NCI-H2029 treated with DMSO at 0.1 percent for 48 hours (cell line): ENCODE data around the gene DDX39A.
A peak's percentile ranks its signal among the peaks of the same experiment; 100 is the strongest.
"Not testable (repeated sequence)": the region's sequence is repeated elsewhere in the genome, so short reads cannot be mapped to it uniquely, and the experiment has no call there.

Experiments
- DNase-seq: peaks from one replicate; lab custom pipeline; 2025; lab: John Stamatoyannopoulos, UW

DDX39A gene

DNA sequence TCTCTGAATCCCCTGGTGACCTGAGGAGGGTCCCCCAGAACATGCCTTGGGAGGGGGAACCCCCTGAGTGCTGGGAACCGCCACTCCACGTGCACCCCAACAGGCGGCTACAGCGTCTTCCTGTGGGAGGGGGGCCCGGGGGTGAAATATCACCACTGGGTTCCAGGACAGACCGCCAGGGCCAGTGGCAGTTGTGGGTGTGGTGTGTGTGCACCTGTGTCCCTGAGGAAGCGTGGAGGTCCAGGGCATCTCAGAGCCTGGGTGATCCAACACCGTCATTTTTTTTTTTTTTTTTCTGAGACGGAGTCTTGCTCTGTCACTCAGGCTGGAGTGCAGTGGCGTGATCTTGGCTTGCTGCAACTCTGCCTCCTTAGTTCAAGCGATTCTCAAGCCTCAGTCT lies 33.6 kb downstream of the DDX39A start:
- no peak for DNase-seq

DNA sequence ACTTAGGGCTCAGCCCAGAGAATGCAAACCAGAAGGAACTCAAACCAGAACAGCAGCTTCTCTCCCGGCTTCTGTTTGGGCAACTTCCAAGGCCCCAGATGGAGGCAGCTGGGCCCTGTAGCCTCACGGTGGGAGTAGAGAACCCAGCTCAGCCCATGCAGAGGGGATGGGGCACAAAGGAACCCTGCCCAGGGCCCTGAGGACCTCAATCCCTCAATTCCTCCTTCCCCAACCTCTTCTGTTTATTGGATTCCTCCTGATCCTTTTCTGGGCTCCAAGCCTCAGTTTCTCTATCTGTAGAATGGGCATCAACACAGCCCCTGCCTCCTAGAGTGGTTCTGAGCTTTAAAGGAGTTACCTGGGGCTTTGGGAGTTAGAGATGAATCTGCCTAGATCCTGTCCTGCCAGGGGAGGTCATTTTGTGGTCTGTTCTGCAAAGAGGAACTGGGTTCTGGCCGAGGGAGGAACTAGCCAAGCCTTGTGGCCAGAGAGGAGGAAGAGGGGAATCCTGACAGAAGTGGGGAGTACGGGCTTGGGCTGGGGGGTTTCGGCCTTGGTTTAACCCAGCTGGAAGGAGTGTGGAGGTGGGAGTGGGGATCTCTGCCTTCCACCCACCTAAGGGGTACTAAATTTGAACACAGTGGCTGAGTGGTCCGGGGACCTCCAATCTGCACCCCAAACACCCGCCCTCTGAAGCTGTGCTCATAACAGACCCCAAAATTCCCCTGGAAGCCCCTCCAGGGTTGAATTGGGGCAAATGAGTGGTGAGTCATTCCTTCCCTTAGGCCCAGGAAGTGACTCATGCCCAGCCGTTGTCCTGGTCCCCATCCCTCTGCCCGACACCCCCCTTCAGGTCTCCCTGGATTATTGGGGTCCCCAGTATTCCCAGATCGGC lies 35.2 kb downstream of the DDX39A start:
- DNase-seq = no peak

DNA sequence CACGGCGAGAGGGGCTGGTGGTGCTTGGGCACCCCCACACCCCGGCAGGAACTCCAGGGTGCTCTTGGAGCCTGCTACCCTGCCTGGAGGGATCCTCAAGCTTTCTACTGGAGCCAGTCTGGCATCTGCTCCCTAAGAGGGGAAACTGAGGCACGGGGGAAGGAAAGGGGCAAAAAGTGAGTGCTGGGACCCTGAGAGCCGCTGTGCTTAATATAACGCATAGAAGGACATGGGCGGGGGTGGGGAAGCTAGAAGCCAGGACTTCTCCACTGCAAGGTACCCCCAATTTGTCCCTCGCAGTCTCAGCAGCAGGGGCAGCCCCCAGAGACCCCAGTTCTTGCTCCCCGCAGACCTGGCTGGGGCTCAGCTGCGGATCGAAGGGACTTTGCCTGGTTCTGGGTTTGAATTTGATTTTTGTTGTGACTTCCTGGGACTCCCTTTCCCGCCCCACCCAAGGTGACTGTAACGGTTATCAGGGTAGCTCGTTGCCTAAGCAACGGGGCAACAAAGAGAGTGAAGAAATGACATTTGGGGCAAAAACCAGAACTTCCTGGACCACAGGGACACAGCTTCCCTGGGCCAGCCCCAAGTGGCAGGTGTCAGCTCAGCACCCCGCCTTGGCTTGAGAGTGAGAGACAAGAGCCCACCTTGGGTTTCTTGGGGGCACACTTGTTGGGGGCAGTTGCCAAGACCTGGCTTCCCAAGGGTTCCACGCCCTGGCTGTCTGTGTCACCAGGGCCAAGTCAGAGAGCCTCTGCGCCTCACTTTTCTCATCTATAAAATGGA lies 37.3 kb downstream of the DDX39A start:
- DNase-seq = no peak

GRCh38 chr19:14379294-14380065 lies 39.7 kb downstream of the DDX39A start:
- DNase-seq = no peak

DNA sequence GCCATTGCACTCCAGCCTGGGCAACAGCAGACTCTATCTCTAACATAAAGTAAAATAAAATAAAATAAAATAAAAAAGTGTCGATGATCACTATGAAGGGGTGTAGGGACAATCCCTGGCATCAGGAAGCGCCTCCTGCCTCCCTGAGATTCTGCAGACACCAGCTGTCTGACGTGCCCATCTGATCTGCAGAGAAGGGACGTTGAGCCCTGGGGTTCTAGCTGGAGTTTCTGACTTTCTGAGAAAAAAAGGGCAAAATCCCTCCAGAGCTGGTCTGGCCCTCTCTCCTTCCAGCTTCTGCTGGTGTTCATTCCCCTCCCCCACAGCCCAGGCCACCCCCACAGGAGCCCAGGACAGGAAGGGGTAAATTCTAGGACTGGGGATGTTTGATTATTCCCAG lies 40.3 kb downstream of the DDX39A start:
- no peak for DNase-seq

DNA sequence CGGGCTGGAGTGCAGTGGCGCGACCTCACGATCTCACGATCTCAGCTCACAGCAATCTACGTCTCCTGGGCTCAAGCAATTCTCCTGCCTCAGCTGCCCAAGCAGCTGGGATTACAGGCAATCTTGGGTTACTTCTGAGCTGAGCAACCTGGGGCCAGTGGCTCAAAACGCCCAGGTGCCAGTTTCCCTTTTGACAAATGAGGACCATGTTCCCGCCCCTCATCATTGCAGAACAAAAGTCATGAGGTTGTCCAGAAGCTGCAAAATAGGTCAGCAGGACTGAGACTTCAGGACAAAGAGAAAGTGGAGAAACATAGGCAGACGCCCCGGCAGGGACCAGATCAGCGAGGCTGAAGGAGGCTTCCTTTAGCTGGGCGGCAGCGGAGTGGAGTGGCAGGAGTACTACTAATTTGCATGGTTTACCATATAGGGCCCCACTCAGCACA lies 41.2 kb downstream of the DDX39A start:
- no peak for DNase-seq

DNA sequence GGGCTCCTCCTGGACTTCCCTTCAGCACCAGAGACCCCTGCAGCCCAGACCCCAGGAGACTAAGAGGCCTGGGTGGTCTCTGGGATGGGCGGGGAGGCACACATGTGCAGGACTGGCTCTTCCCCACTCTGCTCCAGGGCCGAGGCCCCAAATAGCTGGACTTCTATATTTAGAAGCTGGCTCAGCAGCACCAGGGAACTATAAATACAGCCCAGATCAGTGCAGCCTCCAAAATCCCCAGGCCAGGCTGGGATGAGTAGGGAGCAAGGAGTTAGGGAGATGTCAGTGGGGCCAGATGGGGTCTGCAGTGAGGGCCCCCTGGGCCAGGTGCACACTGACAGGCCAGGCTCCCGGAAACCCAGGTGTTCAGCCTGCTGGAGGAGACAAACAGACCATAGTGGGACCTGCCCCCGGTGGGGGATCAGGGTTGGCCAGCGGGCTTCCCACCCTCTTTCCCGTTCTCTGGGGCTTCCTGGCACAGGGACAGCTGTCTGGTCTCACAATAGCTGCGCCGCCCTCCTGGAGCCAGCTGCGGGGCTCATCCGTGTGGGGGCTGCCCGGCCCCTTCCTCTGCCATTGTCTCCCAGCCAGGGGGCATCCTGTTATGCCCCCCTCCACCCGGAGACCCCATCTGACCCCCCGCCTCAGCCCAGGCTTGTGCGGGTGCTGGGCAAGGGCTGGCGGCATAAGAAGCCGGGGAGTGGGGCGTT lies 43.4 kb downstream of the DDX39A start:
- no peak for DNase-seq

GRCh38 chr19:14375055-14375581 lies 44.0 kb downstream of the DDX39A start:
- DNase-seq = no peak

DNA sequence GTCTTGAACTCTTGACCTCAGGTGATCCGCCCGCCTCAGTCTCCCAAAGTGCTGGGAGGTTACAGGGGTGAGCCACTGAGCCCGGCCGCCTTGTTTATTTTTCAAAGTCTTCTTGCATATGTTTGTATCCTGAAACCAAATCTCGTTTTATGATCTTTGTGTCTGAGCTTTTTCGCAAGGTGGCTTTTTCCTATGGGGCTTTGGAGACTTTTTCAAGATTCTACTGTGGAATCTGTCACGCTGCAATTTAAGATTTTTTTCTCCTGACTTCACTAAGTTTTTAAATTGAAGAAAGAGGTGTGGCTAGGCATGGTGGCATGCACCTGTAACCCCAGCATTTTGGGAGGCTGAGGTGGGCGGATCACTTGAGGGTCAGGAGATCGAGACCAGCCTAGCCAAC lies 44.8 kb downstream of the DDX39A start:
- not testable (repeated sequence) for DNase-seq

- not testable (repeated sequence) for DNase-seq
These were observed 46.6 kb downstream of the DDX39A start for GRCh38 chr19:14372384-14373077.

GRCh38 chr19:14371301-14371821 lies 47.8 kb downstream of the DDX39A start:
- DNase-seq = no peak

DNA sequence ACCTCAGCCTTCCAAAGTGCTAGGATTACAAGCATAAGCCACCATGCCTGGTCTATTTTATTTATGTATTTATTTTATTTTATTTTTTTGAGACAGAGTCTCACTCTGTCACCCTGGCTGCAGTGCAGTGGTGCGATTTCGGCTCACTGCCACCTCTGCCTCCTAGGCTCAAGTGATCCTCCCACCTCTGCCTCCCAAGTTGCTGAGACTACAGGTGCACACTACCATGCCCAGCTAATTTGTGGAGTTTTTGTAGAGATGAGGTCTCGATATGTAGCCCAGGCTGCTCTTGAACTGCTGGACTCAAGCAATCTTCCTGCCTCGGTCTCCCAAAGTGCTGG lies 48.2 kb downstream of the DDX39A start:
- DNase-seq = no peak

GRCh38 chr19:14370169-14370939 lies 48.8 kb downstream of the DDX39A start:
- no peak for DNase-seq

DNA sequence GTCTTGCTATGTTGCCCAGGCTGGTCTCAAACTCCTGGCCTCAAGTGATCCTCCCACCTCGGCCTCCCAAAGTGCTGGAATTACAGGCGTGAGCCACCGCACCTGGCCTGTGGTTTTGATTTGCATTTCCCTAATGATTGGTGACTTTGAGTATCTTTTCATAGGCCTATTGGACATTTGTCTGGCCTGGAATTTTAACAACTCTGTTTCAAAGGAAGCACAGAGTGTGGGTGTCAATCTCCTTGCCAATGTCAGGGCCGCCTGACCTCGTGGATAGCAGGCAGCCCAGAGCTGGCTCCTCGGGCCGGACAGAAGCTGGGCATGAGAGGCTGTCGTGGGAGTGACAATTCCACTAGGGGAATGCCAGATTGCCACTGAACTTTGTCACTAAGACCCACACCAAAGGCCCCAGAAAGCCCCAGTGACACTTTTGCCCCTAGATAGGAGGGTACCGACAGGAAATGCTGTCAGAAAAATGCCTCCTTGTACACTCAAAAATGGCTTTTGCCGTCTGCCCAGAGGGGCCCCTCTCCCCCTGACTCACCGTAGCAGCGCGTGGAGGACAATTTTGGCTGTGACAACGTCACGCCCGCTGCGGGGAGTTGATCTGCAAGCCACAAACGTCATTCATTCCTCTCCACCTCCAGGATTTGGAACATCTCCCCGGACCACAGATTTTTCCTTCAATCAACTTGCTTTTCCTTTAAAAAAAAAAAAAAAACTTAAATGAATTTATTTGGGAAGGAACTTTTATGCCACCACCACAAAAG lies 49.6 kb downstream of the DDX39A start:
- DNase-seq = no peak

GRCh38 chr19:14368011-14368513 lies 51.1 kb downstream of the DDX39A start:
- DNase-seq = no peak

- no peak for DNase-seq
These were observed 52.1 kb downstream of the DDX39A start for GRCh38 chr19:14367016-14367415.

DNA sequence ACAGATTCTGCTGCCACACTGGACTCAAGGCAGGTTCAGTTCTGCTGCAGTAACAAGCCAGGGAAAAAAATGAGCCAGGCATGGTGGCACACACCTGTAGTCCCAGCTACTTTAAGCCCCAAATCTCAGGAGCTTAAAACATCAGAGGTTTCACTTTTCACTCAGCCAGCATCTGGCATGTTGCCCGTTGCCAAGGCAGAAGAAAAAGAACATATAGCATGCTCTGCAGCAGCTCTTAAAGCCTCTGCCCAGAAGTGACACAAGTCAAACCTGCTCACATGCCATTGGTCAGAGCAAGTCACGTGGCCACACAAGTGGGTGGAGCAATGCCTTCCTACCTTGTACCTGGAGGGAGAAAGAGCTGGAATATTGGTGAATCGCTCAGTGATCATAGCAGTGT lies 52.6 kb downstream of the DDX39A start:
- peak; percentile 88 for DNase-seq

DNA sequence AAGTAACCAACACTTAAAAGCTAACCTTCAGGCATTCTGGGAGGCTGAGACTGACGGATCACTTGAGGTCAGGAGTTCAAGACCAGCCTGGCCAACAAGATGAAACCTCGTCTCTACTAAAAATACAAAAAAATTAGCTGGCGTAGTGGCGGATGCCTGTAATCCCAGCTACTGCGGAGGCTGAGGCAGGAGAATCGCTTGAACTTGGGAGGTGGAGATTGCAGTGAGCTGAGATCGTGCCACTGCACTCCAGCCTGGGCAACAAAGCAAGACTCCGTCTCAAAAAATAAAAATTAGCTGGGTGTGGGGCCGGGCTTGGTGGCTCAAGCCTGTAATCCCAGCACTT lies 55.1 kb downstream of the DDX39A start:
- not testable (repeated sequence) for DNase-seq
